Hypothalamus (tissue), 51 donors: ENCODE data around the gene SLC9A5.

Experiments
- DNase-seq, 51 donors: peaks; one replicate each; lab custom pipeline; 2025; lab: John Stamatoyannopoulos, UW

SLC9A5 gene

GRCh38 chr16:67248401-67249177, at the start of gene SLC9A5:
Gene SLC9A5, plus strand, starts transcription at chr16:67248979. Its CDS starts 36 bp downstream, at chr16:67249015.
- peak in 10 of 51 donors; percentile 6 to 49 (median 25) for DNase-seq

- peak in 1 of 51 donors; percentile 20 for DNase-seq
Observed at GRCh38 chr16:67199011-67199807, 49.6 kb upstream of the SLC9A5 start, which contains the start of gene ELMO3. Gene ELMO3, plus strand, starts transcription at chr16:67199131. Its CDS starts 196 bp downstream, at chr16:67199327.

- no peak for DNase-seq
Observed at GRCh38 chr16:67199808-67200198, 49.0 kb upstream of the SLC9A5 start.

- no peak for DNase-seq
Observed at GRCh38 chr16:67200491-67200890, 48.3 kb upstream of the SLC9A5 start.

- no peak for DNase-seq
Observed at GRCh38 chr16:67201411-67202345, 47.1 kb upstream of the SLC9A5 start.

GRCh38 chr16:67202426-67202825, 46.4 kb upstream of the SLC9A5 start:
- no peak for DNase-seq

GRCh38 chr16:67202956-67203493, 45.8 kb upstream of the SLC9A5 start:
- no peak for DNase-seq

GRCh38 chr16:67204076-67204475, 44.7 kb upstream of the SLC9A5 start:
- DNase-seq, result no peak

- DNase-seq, result no peak
Observed at GRCh38 chr16:67206129-67206837, 42.5 kb upstream of the SLC9A5 start.

- DNase-seq, result no peak
Observed at GRCh38 chr16:67206838-67207248, 41.9 kb upstream of the SLC9A5 start.

- no peak for DNase-seq
Observed at GRCh38 chr16:67207249-67208091, 41.3 kb upstream of the SLC9A5 start.

GRCh38 chr16:67208154-67208896, 40.5 kb upstream of the SLC9A5 start:
- DNase-seq, result no peak

GRCh38 chr16:67209565-67209964, 39.2 kb upstream of the SLC9A5 start:
- DNase-seq, result no peak

- DNase-seq, result no peak
Observed at GRCh38 chr16:67210069-67210937, 38.5 kb upstream of the SLC9A5 start.

GRCh38 chr16:67211674-67212073, 37.1 kb upstream of the SLC9A5 start:
- DNase-seq, result no peak

GRCh38 chr16:67212766-67213165, 36.0 kb upstream of the SLC9A5 start:
- no peak for DNase-seq
